Measurements from ENCODE around the gene GPAT3. TPM values are rescaled to one million over a fixed set of nuclear protein-coding genes. Genes with fewer than 3 reads are reported as not detected.

GPAT3 gene
- total and polyA plus RNA-seq, 2 of the 8 experiments (the other 6 are each of a cell fraction or from before 2014, with no cell fraction given) = 0.23 to 2.0 TPM

DNA sequence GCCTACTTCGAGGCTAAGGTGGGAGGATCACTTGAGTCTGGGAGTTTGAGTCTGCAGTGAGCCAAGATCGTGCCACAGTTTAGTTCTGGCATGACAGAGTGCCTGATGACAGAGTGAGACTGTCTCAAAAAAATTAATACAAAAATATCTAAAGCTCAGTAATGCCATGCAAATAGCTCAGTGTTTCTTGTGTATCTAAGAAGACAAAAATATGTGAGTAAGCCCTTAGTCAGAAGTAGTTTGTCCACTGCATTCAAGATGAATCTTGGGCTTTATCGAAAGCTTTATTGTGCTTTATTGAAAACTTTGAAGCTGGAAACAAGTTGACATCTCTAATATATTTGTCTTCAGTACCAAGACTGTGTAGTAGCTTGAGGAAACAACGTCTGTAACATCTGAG lies 115.9 kb downstream of the GPAT3 start:
- no peak overlapping the region for H2BK120ac ChIP-seq (replicated peaks; ENCODE audit: low read depth, low read length)
- no peak overlapping the region for H3K4me3 ChIP-seq (ENCODE audit: extremely low read depth in 1 of 4, insufficient read depth in 2 of 4, low read depth in 3 of 4, low read length in 4 of 4)
- ChIA-PET POLR2A (ENCODE audit: partially characterized antibody) (no interaction called here), CTCF (ENCODE audit: partially characterized antibody) (interaction anchor here (0.6 to 2.4 kb wide), 5 partner anchors 10 to 877 kb away, joined by 3 to 8 read pairs (median 3); no protein-coding TSS in a partner anchor)
- H3K4me2 ChIP-seq (ENCODE audit: insufficient read depth in 1 of 2, low read depth in 2 of 2, low read length in 2 of 2) = no peak overlapping the region
- no peak overlapping the region for H3K27ac ChIP-seq (ENCODE audit: low read depth, low read length)
- no peak overlapping the region for H2BK20ac ChIP-seq (ENCODE audit: low read length)
- H2BK15ac ChIP-seq (ENCODE audit: low read length) = no peak overlapping the region
- no peaks in the 10 kb centered on the region for H3K23me2 ChIP-seq (ENCODE audit: low read depth, low read length)
- no peak overlapping the region for H2AFZ ChIP-seq (ENCODE audit: low read length)
- no peak overlapping the region for H4K8ac ChIP-seq (ENCODE audit: extremely low read depth, insufficient read depth, low read length)
- no peaks in the 10 kb centered on the region for H3K79me1 ChIP-seq (ENCODE audit: low read depth, low read length)
- no peak overlapping the region for H2AK5ac ChIP-seq (ENCODE audit: low read depth, low read length)
- H3K79me2 ChIP-seq (ENCODE audit: control insufficient read depth in 1 of 2, insufficient read depth in 2 of 2, low read length in 2 of 2) = no peaks in the 10 kb centered on the region
- no peak overlapping the region for H3K18ac ChIP-seq (ENCODE audit: extremely low read depth, low read length)
- H3K9ac ChIP-seq (replicated peaks in 1 of 4; ENCODE audit: extremely low read depth in 1 of 4, low read depth in 3 of 4, low read length in 3 of 4) = no peak overlapping the region
- FAIRE-seq (no peak), DNase-seq (ENCODE audit: low read depth in 1 of 2, low spot score in 2 of 2) (no peak)
- no peaks in the 10 kb centered on the region for H3K9me3 ChIP-seq (ENCODE audit: insufficient read depth in 2 of 2, low read depth in 1 of 2, low read length in 1 of 2)
- H3K56ac ChIP-seq (replicated peaks; ENCODE audit: insufficient read length, low read depth, low read length) = no peak overlapping the region
- H4K91ac ChIP-seq (replicated peaks; ENCODE audit: insufficient read length, low read length) = no peak overlapping the region
- H2BK5ac ChIP-seq (ENCODE audit: low read depth, low read length) = no peak overlapping the region
- no peak overlapping the region for H2BK12ac ChIP-seq (ENCODE audit: low read depth, low read length)
- peaks cover 0 to 1% (median 0%) of the 10 kb centered on the region in 4 experiments; a peak in 1 of 7 replicates for H3K27me3 ChIP-seq (replicated peaks in 1 of 4; ENCODE audit: control insufficient read depth in 3 of 4, extremely low read depth in 1 of 4, insufficient read depth in 3 of 4, low read length in 3 of 4)
- no peaks in the 10 kb centered on the region for H3K4me1 ChIP-seq (replicated peaks in 1 of 4; ENCODE audit: control insufficient read depth in 3 of 4, insufficient read depth in 4 of 4, low read length in 3 of 4)
- H3K36me3 ChIP-seq (ENCODE audit: control insufficient read depth in 2 of 4, insufficient read depth in 4 of 4, low read length in 3 of 4) = no peaks in the 10 kb centered on the region
- TF ChIP-seq, protein P1, sequence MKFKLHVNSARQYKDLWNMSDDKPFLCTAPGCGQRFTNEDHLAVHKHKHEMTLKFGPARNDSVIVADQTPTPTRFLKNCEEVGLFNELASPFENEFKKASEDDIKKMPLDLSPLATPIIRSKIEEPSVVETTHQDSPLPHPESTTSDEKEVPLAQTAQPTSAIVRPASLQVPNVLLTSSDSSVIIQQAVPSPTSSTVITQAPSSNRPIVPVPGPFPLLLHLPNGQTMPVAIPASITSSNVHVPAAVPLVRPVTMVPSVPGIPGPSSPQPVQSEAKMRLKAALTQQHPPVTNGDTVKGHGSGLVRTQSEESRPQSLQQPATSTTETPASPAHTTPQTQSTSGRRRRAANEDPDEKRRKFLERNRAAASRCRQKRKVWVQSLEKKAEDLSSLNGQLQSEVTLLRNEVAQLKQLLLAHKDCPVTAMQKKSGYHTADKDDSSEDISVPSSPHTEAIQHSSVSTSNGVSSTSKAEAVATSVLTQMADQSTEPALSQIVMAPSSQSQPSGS (IDR thresholded peaks at IDR 0.05; ENCODE audit: low read length) = no peak
- H4K20me1 ChIP-seq (replicated peaks in 1 of 2; ENCODE audit: control insufficient read depth in 1 of 2, insufficient read depth in 2 of 2, low read length in 2 of 2) = no peaks in the 10 kb centered on the region
- H3K14ac ChIP-seq (ENCODE audit: insufficient read length) = no peak overlapping the region
- H3K4ac ChIP-seq (replicated peaks; ENCODE audit: insufficient read length, low read depth, low read length) = no peak overlapping the region
- WGBS, 2 experiments (ENCODE audit: extremely low coverage in 1 of 2, insufficient coverage in 1 of 2, insufficient read length in 1 of 2, insufficient replicate concordance in 2 of 2, low coverage in 1 of 2, low lambda C conversion rate in 2 of 2, missing lambda C conversion rate in 1 of 2) = 90% methylated on average over 4 of the region's 4 CpGs; no CpG with 5 or more reads in 1 of the 2 experiments
- no peak overlapping the region for H3K23ac ChIP-seq (ENCODE audit: insufficient read length)
- H4K5ac ChIP-seq (ENCODE audit: insufficient read length, low read depth, low read length) = no peak overlapping the region

Small RNAs within 50 kb of the gene (small RNA-seq; reads per million reads assigned to genes)
- not detected for gene RF00019 (ENCODE audit: insufficient read depth)

Other genes starting within 250 kb of the GPAT3 start
- gene HPSE, start 201.3 kb upstream of the GPAT3 start, total RNA-seq (2021; fragmentation: NEBNext Ultra II Directional; extraction: Animal tissue kit (Norgen Biotek cat#: 25700)) = 5.0 and 5.4 TPM in 2 replicates
- 1.2 and 1.5 TPM in 2 replicates for gene HPSE, start 201.3 kb upstream of the GPAT3 start, polyA plus RNA-seq (2011; rRNA removed)
- 9.0 and 10.2 TPM in 2 replicates for gene HELQ, start 80.3 kb upstream of the GPAT3 start, total RNA-seq (2021; fragmentation: NEBNext Ultra II Directional; extraction: Animal tissue kit (Norgen Biotek cat#: 25700))
- gene HELQ, start 80.3 kb upstream of the GPAT3 start, polyA plus RNA-seq (2011; rRNA removed) = 4.7 and 5.9 TPM in 2 replicates
- 50.3 and 58.1 TPM in 2 replicates for gene MRPS18C, start 80.0 kb upstream of the GPAT3 start, total RNA-seq (2021; fragmentation: NEBNext Ultra II Directional; extraction: Animal tissue kit (Norgen Biotek cat#: 25700))
- gene MRPS18C, start 80.0 kb upstream of the GPAT3 start, polyA plus RNA-seq (2011; rRNA removed) = 14.3 and 22.6 TPM in 2 replicates
- 28.6 and 32.1 TPM in 2 replicates for gene ABRAXAS1, start 51.0 kb upstream of the GPAT3 start, total RNA-seq (2021; fragmentation: NEBNext Ultra II Directional; extraction: Animal tissue kit (Norgen Biotek cat#: 25700))
- gene ABRAXAS1, start 51.0 kb upstream of the GPAT3 start, polyA plus RNA-seq (2011; rRNA removed) = 5.5 and 11.4 TPM in 2 replicates

All from H1 (cell line).